Activated naive CD8-positive, alpha-beta T cell (primary cell): ENCODE data around the gene FKBP6.
"Not testable (repeated sequence)": the region's sequence is repeated elsewhere in the genome, so short reads cannot be mapped to it uniquely, and the experiment has no call there.

Experiments used
- H3K27ac Mint-ChIP-seq: one replicate; pipeline ENCODE4 v1.8.0; 2021; ENCODE audit warnings: mixed read lengths
- H3K27me3 Mint-ChIP-seq: one replicate; pipeline ENCODE4 v1.8.0; 2021; ENCODE audit warnings: mixed read lengths
- H3K36me3 Mint-ChIP-seq: one replicate; pipeline ENCODE4 v1.8.0; 2021; ENCODE audit warnings: mixed read lengths
- H3K4me1 Mint-ChIP-seq: one replicate; pipeline ENCODE4 v1.8.0; 2021; ENCODE audit warnings: low read depth, mixed read lengths
- H3K4me3 Mint-ChIP-seq: one replicate; pipeline ENCODE4 v1.8.0; 2021; ENCODE audit warnings: mild to moderate bottlenecking, mixed read lengths
- H3K9me3 Mint-ChIP-seq: one replicate; pipeline ENCODE4 v1.8.0; 2021; ENCODE audit warnings: low read depth, mixed read lengths

FKBP6 gene

DNA sequence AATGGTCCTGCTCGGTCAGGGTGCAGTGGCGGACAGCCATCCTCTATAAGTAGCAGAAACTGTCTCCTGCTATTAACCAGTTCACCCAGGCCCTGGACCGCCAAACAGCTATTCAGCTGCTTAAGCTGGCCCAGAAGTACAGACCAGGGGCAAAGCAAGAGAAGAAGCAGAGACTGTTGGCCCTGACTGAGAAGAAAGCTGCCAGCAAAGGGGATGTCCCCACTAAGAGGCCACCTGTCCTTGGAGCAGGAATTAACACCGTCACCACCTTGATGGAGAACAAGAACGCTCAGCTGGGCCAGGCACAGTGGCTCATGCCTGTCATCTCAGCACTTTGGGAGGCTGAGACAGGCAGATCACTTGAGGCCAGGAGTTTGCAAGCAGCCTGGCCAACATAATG lies 13.7 kb upstream of the FKBP6 start:
- no peak overlapping the region for H3K4me3 Mint-ChIP-seq
- no peaks in the 10 kb centered on the region for H3K9me3 Mint-ChIP-seq
- no peaks in the 10 kb centered on the region for H3K36me3 Mint-ChIP-seq
- H3K4me1 Mint-ChIP-seq: peaks cover 2% of the 10 kb centered on the region
- no peak overlapping the region for H3K27ac Mint-ChIP-seq
- H3K27me3 Mint-ChIP-seq: no peaks in the 10 kb centered on the region

GRCh38 chr7:73316521-73316920 lies 11.4 kb upstream of the FKBP6 start:
- H3K4me1 Mint-ChIP-seq: no peaks in the 10 kb centered on the region
- H3K27ac Mint-ChIP-seq: no peak overlapping the region
- no peak overlapping the region for H3K4me3 Mint-ChIP-seq
- no peaks in the 10 kb centered on the region for H3K27me3 Mint-ChIP-seq
- no peaks in the 10 kb centered on the region for H3K36me3 Mint-ChIP-seq
- H3K9me3 Mint-ChIP-seq: no peaks in the 10 kb centered on the region

- H3K4me1 Mint-ChIP-seq, H3K4me3 Mint-ChIP-seq, H3K27ac Mint-ChIP-seq, H3K9me3 Mint-ChIP-seq, H3K36me3 Mint-ChIP-seq, H3K27me3 Mint-ChIP-seq: not testable (repeated sequence)
Measured at GRCh38 chr7:73318656-73319204, 9.2 kb upstream of the FKBP6 start.

DNA sequence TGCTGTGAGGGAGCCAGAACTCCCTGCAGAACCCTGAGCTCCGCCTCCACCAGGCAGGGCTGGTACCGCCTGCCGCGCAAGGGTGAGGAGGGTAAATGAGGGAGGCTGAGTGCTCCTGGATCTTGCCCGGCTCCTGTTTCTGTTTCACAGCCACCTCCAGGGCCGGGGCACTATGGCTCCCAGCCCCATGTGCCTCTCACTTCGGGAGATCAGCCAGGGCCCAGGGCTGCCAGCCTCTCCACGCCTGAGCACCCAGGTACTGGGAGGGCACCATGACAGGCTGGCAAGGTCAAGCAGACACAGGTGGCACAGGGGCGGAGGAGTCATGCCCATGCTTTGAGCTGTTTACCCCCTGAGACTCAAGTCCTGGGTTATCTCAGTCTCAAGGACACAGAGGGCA lies 8.4 kb upstream of the FKBP6 start:
- H3K27ac Mint-ChIP-seq, H3K4me3 Mint-ChIP-seq, H3K36me3 Mint-ChIP-seq, H3K9me3 Mint-ChIP-seq, H3K27me3 Mint-ChIP-seq, H3K4me1 Mint-ChIP-seq: not testable (repeated sequence)

GRCh38 chr7:73320009-73320408 lies 8.0 kb upstream of the FKBP6 start:
- not testable (repeated sequence) for H3K4me3 Mint-ChIP-seq, H3K27me3 Mint-ChIP-seq, H3K27ac Mint-ChIP-seq, H3K9me3 Mint-ChIP-seq, H3K4me1 Mint-ChIP-seq, H3K36me3 Mint-ChIP-seq

DNA sequence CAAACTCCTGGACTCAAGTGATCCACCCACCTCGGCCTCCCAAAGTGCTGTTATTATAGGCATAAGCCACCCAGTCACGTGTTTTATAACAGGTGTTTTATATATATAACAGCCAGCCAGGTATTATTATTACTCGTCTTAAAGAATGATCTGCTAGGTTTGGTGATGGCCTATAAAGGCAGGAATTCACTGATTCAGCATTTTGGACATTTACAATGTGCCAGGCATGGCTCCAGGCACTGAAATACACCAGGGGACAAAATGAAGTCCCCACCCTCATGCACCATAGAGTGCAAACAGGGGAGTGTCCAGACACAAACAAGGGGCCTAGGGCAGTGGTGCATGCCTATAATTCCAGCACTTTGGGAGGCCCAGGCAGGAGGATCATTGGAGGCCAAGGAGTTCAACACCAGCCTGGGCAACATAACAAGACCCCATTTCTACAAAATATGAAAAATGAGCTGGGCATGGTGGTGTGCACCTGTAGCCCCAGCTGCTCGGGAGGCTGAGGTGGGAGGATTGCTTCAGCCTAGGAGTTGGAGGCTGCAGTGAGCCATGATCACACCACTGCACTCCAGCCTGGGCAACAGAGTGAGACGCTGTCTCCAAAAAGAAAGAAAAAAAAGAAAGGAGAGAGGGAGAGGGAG lies 4.4 kb upstream of the FKBP6 start:
- not testable (repeated sequence) for H3K4me1 Mint-ChIP-seq, H3K9me3 Mint-ChIP-seq, H3K27me3 Mint-ChIP-seq, H3K27ac Mint-ChIP-seq, H3K36me3 Mint-ChIP-seq
- peak overlapping the region; percentile 60 for H3K4me3 Mint-ChIP-seq

GRCh38 chr7:73324081-73324845 lies 3.7 kb upstream of the FKBP6 start:
- H3K36me3 Mint-ChIP-seq, H3K9me3 Mint-ChIP-seq, H3K27ac Mint-ChIP-seq, H3K27me3 Mint-ChIP-seq, H3K4me1 Mint-ChIP-seq: not testable (repeated sequence)
- peak overlapping the region; percentile 60 for H3K4me3 Mint-ChIP-seq

GRCh38 chr7:73325424-73325823 lies 2.5 kb upstream of the FKBP6 start:
- H3K27ac Mint-ChIP-seq, H3K4me3 Mint-ChIP-seq, H3K4me1 Mint-ChIP-seq, H3K36me3 Mint-ChIP-seq, H3K27me3 Mint-ChIP-seq, H3K9me3 Mint-ChIP-seq: not testable (repeated sequence)

DNA sequence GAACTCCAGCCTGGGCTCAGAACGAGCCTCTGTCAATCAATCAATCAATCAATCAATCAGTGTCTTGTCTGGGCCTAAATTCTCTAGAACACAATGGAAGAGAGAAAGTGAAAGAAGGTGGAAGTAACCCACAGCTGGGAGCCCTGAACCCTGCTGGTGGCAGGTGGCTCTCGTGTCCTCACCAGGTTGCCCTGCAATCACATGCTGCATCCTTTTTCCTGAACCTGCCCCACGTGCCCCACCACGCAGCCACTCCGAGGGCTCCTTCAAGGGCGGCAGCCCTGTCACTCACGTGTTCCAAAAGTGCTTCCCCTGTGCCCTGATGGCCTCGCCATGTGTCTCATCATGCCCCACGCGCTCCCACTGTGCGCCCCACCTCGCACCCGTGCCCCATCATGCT lies 512 bp upstream of the FKBP6 start:
- H3K9me3 Mint-ChIP-seq, H3K36me3 Mint-ChIP-seq, H3K4me1 Mint-ChIP-seq, H3K4me3 Mint-ChIP-seq, H3K27me3 Mint-ChIP-seq, H3K27ac Mint-ChIP-seq: not testable (repeated sequence)

DNA sequence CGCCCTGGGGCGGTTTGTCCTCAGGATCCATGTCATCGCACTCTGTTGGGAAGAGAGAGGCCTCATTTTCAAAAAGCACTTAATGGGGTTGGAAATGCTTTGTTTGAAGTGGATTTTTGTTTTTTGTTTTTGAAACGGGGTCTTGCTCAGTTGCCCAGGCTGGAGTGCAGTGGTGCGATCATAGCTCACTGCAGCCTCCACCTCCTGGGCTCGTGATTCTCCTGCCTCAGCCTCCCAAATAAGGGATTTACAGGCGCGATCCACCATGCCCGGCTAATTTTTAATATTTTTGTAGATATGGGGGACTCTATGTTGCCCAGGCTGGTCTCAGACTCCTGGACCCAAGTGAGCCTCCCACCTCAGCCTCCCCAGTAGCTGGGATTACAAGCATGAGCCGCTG lies 735 bp downstream of the FKBP6 start:
- no peaks in the 10 kb centered on the region for H3K36me3 Mint-ChIP-seq
- H3K27ac Mint-ChIP-seq: no peak overlapping the region
- no peaks in the 10 kb centered on the region for H3K27me3 Mint-ChIP-seq
- H3K9me3 Mint-ChIP-seq: no peaks in the 10 kb centered on the region
- no peak overlapping the region for H3K4me3 Mint-ChIP-seq
- H3K4me1 Mint-ChIP-seq: peaks cover 5% of the 10 kb centered on the region

DNA sequence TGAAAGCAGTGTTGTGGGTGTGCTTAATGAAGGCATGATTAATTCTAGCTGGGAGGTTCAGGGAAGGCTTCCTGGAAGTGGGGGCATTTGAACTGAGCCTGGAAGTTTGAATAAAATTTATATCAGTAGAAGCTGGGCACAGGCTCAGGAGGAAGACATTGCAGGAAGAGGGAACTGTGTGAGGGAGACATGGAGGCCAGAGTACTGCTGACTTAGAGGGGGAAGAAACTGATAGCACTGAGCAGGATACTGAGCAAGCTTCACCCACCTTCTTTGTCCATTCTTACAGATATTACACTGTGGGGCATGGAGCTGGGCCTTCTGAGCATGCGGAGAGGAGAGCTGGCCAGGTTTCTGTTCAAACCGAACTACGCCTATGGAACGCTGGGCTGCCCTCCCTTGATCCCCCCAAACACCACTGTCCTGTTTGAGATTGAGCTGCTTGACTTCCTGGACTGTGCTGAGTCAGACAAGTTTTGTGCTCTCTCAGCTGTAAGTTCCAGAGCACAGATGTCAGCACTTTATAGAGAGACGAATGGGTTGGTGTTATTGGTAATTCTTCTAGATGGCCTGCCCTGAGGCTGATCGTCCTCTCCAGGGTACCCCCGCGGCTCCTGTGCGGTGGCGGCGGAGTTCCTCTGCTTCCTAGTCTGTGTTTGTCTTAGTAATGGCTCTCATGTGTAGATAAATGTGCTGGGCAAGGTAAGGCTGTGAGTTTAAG lies 2.1 kb downstream of the FKBP6 start:
- no peaks in the 10 kb centered on the region for H3K4me1 Mint-ChIP-seq
- no peak overlapping the region for H3K4me3 Mint-ChIP-seq
- H3K27me3 Mint-ChIP-seq: no peaks in the 10 kb centered on the region
- H3K27ac Mint-ChIP-seq: no peak overlapping the region
- H3K36me3 Mint-ChIP-seq: no peaks in the 10 kb centered on the region
- H3K9me3 Mint-ChIP-seq: no peaks in the 10 kb centered on the region

- Mint-ChIP-seq H3K36me3 (no peaks in the 10 kb centered on the region), H3K4me1 (no peaks in the 10 kb centered on the region), H3K27me3 (no peaks in the 10 kb centered on the region)
Measured at GRCh38 chr7:73330772-73331171, 2.8 kb downstream of the FKBP6 start.

DNA sequence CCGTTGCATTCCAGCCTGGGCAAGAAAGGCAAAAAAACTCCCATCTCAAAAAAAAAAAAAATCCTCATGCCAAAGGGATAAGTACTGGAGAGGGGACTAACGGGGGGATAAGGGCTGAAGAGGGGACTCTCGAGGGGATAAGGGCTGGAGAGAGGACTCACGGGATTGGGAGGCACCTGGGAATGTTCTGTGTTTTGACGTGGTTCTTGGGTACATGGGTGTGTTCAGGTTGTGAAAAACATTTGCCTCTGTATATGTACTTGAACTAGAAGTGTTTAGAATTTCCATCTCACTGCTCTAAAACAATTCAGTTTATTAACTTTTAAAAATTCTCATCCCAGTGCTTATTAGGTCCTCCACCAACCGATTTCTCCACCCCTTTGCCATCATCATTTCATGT lies 4.5 kb downstream of the FKBP6 start:
- Mint-ChIP-seq H3K27ac (no peak overlapping the region), H3K4me1 (no peaks in the 10 kb centered on the region), H3K27me3 (no peaks in the 10 kb centered on the region), H3K36me3 (no peaks in the 10 kb centered on the region), H3K4me3 (no peak overlapping the region), H3K9me3 (no peaks in the 10 kb centered on the region)

More at GRCh38 chr7:73330772-73331171, 2.8 kb downstream of the FKBP6 start:
- Mint-ChIP-seq H3K27ac (no peak overlapping the region), H3K9me3 (no peaks in the 10 kb centered on the region), H3K4me3 (no peak overlapping the region)

GRCh38 chr7:73338321-73338720 lies 10.4 kb downstream of the FKBP6 start:
- H3K4me1 Mint-ChIP-seq: no peaks in the 10 kb centered on the region
- no peak overlapping the region for H3K27ac Mint-ChIP-seq
- H3K4me3 Mint-ChIP-seq: no peak overlapping the region
- no peaks in the 10 kb centered on the region for H3K36me3 Mint-ChIP-seq
- H3K27me3 Mint-ChIP-seq: no peaks in the 10 kb centered on the region
- H3K9me3 Mint-ChIP-seq: no peaks in the 10 kb centered on the region

DNA sequence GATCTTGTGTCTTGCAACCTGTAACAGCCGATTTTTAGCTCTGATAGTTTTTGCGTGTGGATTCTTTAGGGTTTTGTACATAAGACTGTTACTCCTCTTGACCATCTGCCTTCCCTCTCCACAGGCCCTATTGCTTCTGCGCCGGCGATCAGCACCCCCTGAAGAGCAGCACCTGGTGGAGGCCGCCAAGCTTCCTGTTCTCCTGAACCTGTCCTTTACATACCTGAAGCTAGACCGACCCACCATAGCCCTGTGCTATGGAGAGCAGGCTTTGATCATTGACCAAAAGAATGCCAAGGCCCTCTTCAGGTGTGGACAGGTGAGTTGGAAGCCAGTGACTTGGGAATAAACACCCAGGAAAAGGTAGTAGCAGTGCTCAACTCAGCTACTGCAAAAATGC lies 12.6 kb downstream of the FKBP6 start:
- H3K4me1 Mint-ChIP-seq: no peaks in the 10 kb centered on the region
- no peaks in the 10 kb centered on the region for H3K36me3 Mint-ChIP-seq

More for the DNA sequence above, 12.6 kb downstream of the FKBP6 start:
- H3K27ac Mint-ChIP-seq: no peak overlapping the region
- no peaks in the 10 kb centered on the region for H3K9me3 Mint-ChIP-seq
- no peaks in the 10 kb centered on the region for H3K27me3 Mint-ChIP-seq
- no peak overlapping the region for H3K4me3 Mint-ChIP-seq
